ENCODE data around the gene DES.
A peak's percentile ranks its signal among the peaks of the same experiment; 100 is the strongest.

Gene DES

DNA sequence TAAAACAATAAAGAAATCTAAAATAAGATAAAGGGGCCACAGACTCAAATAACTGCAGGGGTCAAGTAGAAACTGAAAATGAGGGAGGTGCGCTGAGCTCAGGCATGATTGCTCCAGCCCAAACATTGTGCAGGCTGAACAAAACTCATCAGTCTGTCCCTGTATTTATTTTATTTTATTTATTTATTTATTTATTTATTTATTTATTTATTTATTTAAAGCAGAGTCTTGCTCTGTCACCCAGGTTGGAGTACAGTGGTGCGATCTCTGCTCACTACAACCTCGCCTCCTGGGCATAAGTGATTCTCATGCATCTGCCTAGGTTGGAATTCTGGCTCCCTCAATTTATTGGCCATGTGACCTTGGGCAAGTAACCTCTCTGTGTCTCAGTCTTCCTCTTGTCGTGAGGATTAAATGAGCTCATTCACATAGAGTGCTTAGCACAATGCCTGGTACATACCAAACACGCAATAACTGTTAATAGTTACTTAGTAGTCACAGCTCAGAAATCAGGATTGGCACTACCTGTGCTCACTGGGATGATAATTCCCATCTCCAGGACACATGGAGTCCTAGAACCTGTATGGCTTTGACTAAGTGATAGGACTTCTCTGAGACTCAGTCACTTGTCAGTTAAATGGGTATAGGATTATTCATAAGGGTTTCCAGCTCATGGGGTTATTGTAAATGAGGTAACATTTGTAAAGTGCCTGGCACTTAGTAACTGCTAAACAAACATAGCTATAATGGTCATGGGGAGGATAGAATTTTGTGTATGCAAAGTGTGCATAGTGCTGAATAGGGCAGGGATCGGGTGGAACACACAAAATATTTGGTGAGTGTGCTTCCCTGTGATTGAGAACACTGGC, 22.4 kb downstream of the DES start:
- DNase-seq (ENCODE audit: low spot score), result no peak

DNA sequence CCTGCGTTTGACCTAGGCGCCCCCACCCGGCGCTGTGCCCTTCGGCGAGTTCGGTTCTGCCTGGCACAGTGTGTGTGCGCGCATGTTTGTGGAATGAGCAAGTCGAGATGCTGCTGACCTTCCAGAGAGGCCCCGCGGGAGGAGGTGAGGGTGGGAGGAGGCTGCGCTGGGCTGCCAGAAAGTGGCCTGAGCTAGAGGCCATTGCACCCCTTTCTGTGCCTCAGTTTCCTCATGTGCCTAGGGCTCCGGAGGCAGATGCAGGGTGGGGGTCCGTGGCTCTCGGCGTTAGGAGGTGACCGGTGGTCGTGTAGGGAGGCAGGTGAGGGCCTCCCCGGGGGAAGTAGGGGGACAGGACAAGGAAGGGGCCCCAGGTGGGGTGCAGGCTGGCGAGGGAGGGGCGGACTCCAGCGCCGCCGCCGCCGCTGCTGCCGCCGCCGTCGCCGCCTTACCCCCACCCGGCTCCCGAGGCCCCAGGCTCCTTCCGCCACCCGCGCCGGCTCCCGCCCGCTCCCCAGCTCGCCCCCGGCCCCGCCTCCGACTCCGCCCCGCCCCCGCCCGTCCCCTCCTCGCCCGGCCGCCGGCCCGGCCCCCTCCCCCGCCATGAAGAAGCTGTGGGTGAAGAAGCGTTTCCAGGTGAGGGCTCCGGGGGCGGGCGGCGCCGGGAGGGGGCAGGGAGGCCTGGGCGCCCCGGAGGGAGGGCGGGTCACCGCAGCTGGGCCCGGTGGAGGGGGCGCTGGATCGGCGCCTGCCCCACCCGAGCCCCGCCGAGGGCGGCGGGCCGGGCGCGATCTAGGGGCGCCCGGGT, 23.5 kb downstream of the DES start:
- DNase-seq (ENCODE audit: low spot score), result peak; percentile 82

DNA sequence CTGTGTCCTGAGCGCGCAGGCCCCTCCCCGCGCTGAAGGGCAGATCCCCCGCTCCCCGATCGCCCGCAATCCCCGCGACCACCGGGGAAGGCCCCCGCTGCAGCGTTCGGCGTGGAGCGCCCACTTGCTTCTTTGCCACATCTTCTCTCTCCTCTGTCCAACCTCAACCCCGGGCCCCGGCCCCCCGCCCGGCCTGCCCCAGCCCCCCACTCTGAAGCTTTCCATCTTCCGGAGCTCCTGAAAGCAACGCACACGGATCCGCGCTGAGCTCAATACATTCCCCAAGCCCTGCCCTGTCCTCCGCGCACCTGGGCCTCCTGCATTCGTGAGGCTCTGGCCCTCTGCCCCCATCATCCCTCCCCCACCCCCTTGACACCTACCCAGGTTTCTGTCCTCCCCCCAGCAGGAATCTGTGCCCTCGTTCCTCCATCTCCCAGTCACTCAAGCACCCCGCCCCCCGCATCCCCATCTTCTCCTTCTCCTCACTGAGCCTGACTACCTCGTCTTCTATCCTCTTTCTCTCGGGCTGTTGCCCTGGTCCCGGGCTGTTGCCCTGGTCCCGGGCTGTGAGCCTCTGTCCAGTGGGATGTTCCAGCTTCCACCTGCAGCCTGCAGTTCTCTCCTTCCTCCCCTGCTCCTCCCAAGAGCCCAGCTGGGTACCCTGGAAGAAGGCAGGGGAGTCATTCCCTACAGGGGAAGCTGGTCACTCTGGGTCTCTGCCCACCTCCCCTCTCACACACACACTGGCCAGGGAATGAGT, 24.3 kb downstream of the DES start:
- no peak for DNase-seq (ENCODE audit: low spot score)

DNA sequence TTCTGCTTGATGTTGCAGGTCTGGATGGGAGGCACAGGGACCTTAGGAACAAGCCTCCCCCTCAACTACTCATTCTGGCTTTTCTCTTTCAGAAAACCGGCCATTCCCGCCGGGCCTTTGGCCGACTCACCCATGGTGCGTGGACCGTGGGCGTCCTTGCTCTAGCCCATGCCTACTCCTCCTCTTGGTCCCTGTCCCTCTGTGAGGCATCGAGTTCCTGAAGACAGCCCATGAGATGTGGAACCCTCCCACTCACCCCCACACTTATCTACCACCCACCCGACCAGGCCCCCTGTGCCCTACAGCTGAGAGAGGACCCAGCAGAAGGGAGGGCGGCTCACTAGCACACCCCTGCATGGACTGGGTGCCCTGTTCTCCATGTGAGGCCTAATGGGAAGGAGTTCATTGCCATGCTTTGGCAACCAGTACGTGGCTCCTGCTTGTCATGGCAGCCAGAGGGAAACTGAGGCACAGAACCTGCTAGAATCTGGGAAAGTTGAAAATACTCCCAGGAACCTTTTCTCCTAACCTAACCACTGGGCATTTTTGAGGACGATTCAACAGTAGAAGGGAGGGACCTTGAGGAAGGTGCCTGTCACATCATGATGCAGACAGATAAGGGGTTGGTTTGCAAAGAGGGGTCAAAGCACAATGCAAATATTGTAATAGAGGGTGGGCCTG, 25.0 kb downstream of the DES start:
- no peak for DNase-seq (ENCODE audit: low spot score)

DNA sequence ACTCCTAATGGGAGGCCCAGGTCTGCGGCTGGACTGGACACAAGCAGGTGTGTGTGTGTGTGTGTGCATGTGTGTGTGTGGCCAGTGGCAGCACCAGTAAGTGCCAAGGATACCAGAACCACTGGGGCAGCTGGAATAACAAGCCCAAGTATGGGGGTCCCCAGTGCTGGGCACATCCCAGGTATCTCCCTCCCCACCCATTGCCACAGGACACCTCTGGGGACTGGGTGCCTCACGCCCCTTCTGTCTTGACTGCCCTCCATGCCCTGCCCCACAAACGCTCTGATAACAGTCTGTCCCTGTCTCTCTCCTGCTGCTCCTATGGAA, 25.5 kb downstream of the DES start:
- DNase-seq (ENCODE audit: low spot score), result no peak

DNA sequence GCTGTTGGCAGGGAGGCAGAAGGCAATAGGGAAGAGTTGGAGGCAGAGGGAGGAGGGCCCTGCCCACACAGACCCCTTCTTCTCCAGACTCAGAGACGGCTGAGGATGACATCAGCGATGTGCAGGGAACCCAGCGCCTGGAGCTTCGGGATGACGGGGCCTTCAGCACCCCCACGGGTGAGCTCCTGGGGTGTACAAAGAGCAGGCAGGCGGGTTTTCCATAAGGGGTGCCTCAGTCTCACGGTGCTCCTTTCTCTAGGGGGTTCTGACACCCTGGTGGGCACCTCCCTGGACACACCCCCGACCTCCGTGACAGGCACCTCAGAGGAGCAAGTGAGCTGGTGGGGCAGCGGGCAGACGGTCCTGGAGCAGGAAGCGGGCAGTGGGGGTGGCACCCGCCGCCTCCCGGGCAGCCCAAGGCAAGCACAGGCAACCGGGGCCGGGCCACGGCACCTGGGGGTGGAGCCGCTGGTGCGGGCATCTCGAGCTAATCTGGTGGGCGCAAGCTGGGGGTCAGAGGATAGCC, 26.5 kb downstream of the DES start:
- no peak for DNase-seq (ENCODE audit: low spot score)

DNA sequence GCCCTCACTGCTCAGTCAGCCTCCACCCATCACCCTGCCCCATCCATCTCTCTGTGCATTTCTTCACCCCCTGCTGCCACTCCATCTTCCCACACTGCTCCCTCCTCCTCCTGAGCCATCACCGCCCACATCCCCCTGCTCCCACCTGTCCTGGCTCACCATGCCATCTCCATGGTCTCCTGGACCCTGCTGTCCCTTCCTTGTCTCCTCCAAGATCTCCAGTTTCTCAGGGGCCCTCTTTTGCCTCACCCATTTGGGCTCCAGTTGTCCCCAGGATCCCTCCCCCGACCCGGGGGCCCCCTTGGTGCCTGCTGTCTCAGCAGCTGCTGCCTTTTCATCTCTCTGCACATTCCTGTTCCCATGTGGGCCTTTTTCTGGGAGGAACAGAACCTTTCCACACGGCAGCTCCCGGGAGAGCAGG, 27.1 kb downstream of the DES start:
- DNase-seq (ENCODE audit: low spot score), result no peak

DNA sequence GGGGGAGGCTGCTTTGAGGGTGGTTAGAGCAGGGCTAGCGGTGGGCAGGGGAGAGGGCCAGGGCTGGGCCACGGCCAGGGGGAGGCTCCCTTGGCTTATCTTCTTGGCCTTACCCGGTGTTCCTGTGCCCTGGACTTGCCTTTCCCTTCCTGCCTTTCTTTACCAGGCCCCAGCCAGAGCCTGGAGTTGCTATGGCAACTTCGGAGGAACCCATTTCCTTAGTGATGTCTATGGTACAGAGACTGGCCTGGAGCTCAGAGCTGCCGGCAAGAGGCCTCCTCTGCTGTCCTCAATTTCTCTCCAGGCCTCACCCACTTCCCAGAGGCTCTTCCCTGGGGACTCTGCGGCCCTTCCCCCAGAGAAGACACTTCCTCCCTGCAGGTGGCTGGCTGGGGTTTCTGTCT, 27.9 kb downstream of the DES start:
- no peak for DNase-seq (ENCODE audit: low spot score)

- no peak for DNase-seq (ENCODE audit: low spot score)
These were observed 28.5 kb downstream of the DES start for GRCh38 chr2:219446689-219447088.

DNA sequence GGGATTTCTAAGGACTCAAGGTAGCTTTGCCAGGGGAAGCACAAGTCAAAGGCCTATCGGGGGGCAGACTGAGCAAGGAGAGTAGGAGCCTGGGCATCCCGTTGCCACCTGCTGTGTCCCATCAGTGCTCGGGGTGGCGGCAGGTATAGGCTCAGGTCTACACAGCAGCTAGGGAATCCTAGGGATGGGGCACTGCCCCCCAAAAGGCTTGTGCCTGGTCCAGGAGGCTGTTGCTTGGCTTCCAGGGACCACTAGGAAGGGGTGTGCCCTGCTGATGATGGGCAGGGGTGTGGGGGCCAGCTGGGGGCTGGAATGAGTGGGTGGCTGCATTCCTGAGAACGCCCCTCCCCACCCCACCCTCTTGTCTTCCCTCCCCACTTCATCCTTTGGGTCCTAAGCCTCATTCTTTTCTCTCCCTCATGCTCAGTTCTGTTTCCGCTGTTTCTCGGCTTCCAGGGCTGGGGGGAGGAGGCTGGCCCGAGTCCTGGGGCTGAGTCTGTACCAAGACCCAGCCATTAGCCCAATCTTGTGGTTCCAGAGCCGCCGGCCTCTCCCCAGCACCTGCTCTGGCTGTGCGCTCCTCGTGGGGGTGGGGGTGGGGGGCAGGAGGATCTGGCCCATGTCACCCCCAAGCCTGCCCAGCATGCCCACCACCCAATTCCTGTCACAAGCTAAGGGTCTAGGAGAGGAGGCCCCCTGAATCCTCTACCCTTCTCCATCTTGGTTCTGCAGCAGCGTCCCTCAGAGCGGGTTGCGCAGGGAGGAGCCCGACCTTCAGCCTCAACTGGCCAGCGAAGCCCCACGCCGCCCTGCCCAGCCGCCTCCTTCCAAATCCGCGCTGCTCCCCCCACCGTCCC, 29.3 kb downstream of the DES start:
- no peak for DNase-seq (ENCODE audit: low spot score)

- DNase-seq (ENCODE audit: low spot score), result no peak
These were observed 30.1 kb downstream of the DES start for GRCh38 chr2:219448099-219448775.

- DNase-seq (ENCODE audit: low spot score), result no peak
These were observed 30.7 kb downstream of the DES start for GRCh38 chr2:219448776-219449341.

- DNase-seq (ENCODE audit: low spot score), result no peak
These were observed 31.4 kb downstream of the DES start for GRCh38 chr2:219449609-219450008.

GRCh38 chr2:219451661-219452360, 33.6 kb downstream of the DES start:
- DNase-seq (ENCODE audit: low spot score), result no peak

GRCh38 chr2:219452361-219453317, 34.5 kb downstream of the DES start:
- DNase-seq (ENCODE audit: low spot score), result no peak

DNA sequence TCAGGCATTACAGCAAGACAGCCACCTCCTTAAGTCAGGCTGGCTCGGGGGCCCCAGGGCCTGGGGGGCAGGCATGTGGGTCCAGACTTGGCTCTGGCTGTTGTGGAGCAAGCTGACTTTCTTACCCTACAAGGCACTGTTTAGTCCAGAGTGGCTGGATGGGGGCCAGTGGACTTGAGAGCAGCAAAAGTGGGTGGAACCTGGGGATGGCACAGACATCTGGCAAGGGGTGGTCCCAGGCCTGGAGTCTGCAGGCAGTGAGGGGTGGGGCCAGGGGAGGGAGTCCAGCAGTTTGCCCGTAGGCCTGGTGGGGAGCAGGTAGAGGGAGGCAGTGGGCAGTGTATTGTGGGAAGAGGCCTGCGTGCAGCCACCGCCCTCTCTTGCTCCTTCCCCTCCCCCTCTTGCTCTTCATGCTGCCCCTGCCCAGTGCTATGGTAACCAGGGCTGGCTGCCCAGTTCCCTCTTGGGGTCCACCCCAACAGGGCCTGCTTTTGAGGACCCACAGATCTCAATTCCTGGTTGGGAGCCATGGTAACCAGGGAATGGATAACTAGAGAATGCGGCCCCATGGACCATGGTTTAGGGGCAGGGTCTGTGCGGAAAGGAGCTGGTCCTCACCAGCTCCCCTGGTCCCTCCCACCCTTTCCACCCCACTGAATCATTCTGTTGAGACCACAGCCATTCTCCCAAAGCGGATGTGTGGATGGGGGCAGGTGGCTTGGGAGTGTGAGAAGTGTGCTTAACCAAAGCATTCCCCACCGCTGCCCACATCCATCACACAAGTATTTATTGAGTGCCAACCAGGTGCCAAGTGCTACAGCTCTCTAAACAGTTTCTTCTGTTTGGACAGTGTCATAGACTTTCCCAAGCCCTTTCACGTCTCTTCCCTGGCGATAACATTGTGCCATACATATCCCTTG, 35.8 kb downstream of the DES start:
- DNase-seq (ENCODE audit: low spot score), result no peak

DNA sequence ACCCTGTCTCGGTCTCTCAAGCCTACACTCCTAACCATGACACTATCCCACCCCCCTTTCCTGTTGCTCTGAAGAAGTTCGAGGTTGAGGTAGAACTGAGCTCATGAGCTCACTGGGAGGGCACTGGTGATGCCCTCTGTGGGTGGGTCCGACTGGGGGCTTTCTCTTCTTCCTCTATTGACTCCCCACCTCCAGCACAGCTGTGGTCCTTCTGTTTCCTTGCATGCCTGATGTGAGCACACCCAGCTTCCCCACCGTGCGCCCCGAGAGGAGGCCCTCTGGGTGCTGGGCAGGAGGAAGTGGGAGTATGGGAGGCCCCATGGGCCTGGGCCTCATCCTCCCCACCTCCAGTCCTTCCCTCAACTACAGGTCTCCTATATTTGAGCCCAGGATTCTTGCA, 37.4 kb downstream of the DES start:
- DNase-seq (ENCODE audit: low spot score), result no peak

Measured in D341Med (cell line).